Lower leg skin (tissue), 3 donors: ENCODE data around the gene MOG.

Experiments used
- POLR2A ChIP-seq, 2 donors: fragments of 450-650 bp; IDR thresholded peaks; one replicate each; pipeline ENCODE4 v1.6.1; 2016 to 2017; ENCODE audit warnings: antibody characterized with exemption in 2 of 2, mild to moderate bottlenecking in 1 of 2, moderate library complexity in 1 of 2
- TF ChIP-seq, protein P1 (sequence below), 3 donors: fragments of 450-650 bp; IDR thresholded peaks; one replicate each; pipeline ENCODE4 v1.5.1; 2016; ENCODE audit warnings: antibody characterized with exemption in 3 of 3, mild to moderate bottlenecking in 3 of 3, moderate library complexity in 2 of 3

DNA sequence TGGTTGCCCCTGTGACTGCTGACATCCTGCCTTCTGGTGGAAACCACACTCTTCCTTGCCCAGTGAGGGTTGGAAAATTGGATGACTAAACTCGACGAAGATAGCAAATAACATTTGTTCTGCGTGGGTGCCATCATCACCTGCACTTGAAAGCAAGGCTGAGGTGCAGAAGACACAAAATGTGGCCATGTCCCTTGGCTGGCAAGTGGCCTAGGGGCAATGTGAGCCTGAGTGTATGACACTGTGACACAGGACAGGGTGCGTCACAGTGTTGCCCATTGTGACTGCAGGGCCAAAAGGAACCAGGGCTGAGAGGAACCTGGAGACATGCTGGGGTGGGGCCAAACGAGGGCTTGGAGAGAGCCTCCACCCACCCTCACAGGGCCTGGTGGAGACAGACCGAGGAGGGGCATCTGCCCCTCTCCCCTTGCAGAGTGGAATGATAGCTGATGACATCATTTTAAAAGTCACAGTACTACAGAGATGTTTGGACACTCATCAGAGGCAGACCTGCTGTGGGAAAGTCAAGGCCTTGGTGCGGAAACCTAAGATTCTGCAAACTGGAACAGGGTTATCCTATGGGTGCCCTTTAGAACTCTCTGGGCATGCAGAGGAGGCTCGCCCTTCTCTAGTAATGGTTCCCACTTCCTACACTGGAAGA lies 53.5 kb downstream of the MOG start:
- TF ChIP-seq, protein P1, sequence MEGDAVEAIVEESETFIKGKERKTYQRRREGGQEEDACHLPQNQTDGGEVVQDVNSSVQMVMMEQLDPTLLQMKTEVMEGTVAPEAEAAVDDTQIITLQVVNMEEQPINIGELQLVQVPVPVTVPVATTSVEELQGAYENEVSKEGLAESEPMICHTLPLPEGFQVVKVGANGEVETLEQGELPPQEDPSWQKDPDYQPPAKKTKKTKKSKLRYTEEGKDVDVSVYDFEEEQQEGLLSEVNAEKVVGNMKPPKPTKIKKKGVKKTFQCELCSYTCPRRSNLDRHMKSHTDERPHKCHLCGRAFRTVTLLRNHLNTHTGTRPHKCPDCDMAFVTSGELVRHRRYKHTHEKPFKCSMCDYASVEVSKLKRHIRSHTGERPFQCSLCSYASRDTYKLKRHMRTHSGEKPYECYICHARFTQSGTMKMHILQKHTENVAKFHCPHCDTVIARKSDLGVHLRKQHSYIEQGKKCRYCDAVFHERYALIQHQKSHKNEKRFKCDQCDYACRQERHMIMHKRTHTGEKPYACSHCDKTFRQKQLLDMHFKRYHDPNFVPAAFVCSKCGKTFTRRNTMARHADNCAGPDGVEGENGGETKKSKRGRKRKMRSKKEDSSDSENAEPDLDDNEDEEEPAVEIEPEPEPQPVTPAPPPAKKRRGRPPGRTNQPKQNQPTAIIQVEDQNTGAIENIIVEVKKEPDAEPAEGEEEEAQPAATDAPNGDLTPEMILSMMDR (IDR thresholded peaks at IDR 0.05) = no peak
- no peak for TF ChIP-seq POLR2A (IDR thresholded peaks at IDR 0.05)
